A673 (cell line): ENCODE measurements around the gene MIER3. TPM values are rescaled to one million over a fixed set of nuclear protein-coding genes. Genes with fewer than 3 reads are reported as not detected.

ENCODE experiments used
- BruUV-seq: library from RNA; stranded (reverse); fragments of 400-500 nt; replicated peaks from 2 replicates; lab custom pipeline; 2021; lab: Mats Ljungman, UMichigan
- CTCF ChIA-PET: fragments of 300-600 bp; sonication (Branson Sonifier 250); formaldehyde crosslinking; loops from one replicate; lab custom pipeline; 2022; ENCODE audit warnings: antibody characterized with exemption; lab: Charles Lee
- POLR2A ChIA-PET: fragments of 300-600 bp; sonication (Branson Sonifier 250); formaldehyde crosslinking; loops from one replicate; lab custom pipeline; 2022; ENCODE audit warnings: antibody characterized with exemption; ENCODE audit not compliant: low non-redundant PET; lab: Charles Lee
- DNase-seq: peaks from one replicate; pipeline ENCODE4 v3.0.0-alpha.2; 2015; ENCODE audit warnings: low spot score
- H3K27ac ChIP-seq: fragments of 200-600 bp; sonication (generic); 2 replicates; pipeline ENCODE4 v1.5.1; 2016; ENCODE audit warnings: mixed run types, low read depth, mild to moderate bottlenecking, mixed read lengths, antibody characterized with exemption, low read length; ENCODE audit not compliant: poor library complexity, severe bottlenecking
- H3K27me3 ChIP-seq: fragments of 200-600 bp; sonication (generic); replicated peaks from 2 replicates; pipeline ENCODE4 v1.6.1; 2017; ENCODE audit warnings: mixed run types, low read depth, mild to moderate bottlenecking, mixed read lengths, antibody characterized with exemption, low read length; ENCODE audit not compliant: insufficient read depth, poor library complexity
- H3K36me3 ChIP-seq: fragments of 200-600 bp; sonication (generic); 2 replicates; pipeline ENCODE4 v1.6.1; 2016; ENCODE audit warnings: mixed run types, mild to moderate bottlenecking, mixed read lengths, antibody characterized with exemption, low read length; ENCODE audit not compliant: insufficient read depth, poor library complexity, severe bottlenecking
- H3K4me1 ChIP-seq: fragments of 200-600 bp; sonication (generic); 2 replicates; pipeline ENCODE4 v1.6.1; 2017; ENCODE audit warnings: mixed run types, mild to moderate bottlenecking, mixed read lengths, antibody characterized with exemption, low read length; ENCODE audit not compliant: insufficient read depth, poor library complexity, severe bottlenecking
- H3K4me3 ChIP-seq: fragments of 200-600 bp; sonication (generic); 2 replicates; pipeline ENCODE4 v1.5.1; 2016; ENCODE audit warnings: low read depth, mixed run types, mild to moderate bottlenecking, mixed read lengths, low read length; ENCODE audit not compliant: poor library complexity, severe bottlenecking
- H3K9me3 ChIP-seq: fragments of 200-600 bp; sonication (generic); 2 replicates; pipeline ENCODE4 v1.6.1; 2016; ENCODE audit warnings: mixed run types, low read depth, mild to moderate bottlenecking, mixed read lengths, antibody characterized with exemption, low read length; ENCODE audit not compliant: poor library complexity, severe bottlenecking
- CTCF ChIP-seq: fragments of 300-800, 200-600 bp; sonication (generic); conservative IDR thresholded peaks from 2 replicates; pipeline ENCODE4 v1.5.1; 2017; ENCODE audit warnings: low read depth, mild to moderate bottlenecking, antibody characterized with exemption, low read length, moderate library complexity, mixed read lengths
- EZH2 ChIP-seq: fragments of 200-600 bp; sonication (generic); IDR thresholded peaks from 2 replicates; pipeline ENCODE4 v1.6.1; 2017; ENCODE audit warnings: borderline replicate concordance, low read depth, mild to moderate bottlenecking, mixed read lengths, antibody characterized with exemption, low read length; ENCODE audit not compliant: poor library complexity, severe bottlenecking
- intact Hi-C: fragments of 100-400 bp; cut with micrococcal nuclease; formaldehyde crosslinking; loops from one replicate; pipeline ENCODE4 v1.10.0; 2022; ENCODE audit not compliant: unreplicated experiment
- total RNA-seq: library from RNA; stranded (reverse); gene quantifications from 2 replicates; pipeline ENCODE4 v1.2.3, GENCODE V29; 2021

MIER3 gene
- total RNA-seq, 1 experiment from 2014 or later, result 26.2 TPM

- BruUV-seq, result no TSS peak
- POLR2A ChIA-PET, result no interaction called here
- H3K9me3 ChIP-seq, result no peaks in the 10 kb centered on the region
- no peak overlapping the region for H3K4me3 ChIP-seq
- H3K27me3 ChIP-seq, result no peaks in the 10 kb centered on the region
- no peak for TF ChIP-seq CTCF
- no peak for TF ChIP-seq EZH2
- no peaks in the 10 kb centered on the region for H3K4me1 ChIP-seq
- DNase-seq, result peak; percentile 26
- CTCF ChIA-PET, result no interaction called here
- intact Hi-C loops, result no loop called here
- no peak overlapping the region for H3K27ac ChIP-seq
- peaks cover 77% of the 10 kb centered on the region for H3K36me3 ChIP-seq
Observed at GRCh38 chr5:56941981-56942380, 9.9 kb downstream of the MIER3 start.

- DNase-seq, result no peak
- no TSS peak for BruUV-seq
- no peaks in the 10 kb centered on the region for H3K9me3 ChIP-seq
- intact Hi-C loops, result no loop called here
- no peaks in the 10 kb centered on the region for H3K27me3 ChIP-seq
- ChIA-PET POLR2A (no interaction called here), CTCF (no interaction called here)
- no peak overlapping the region for H3K27ac ChIP-seq
- no peaks in the 10 kb centered on the region for H3K4me1 ChIP-seq
- TF ChIP-seq EZH2 (no peak), CTCF (no peak)
- H3K4me3 ChIP-seq, result no peak overlapping the region
- peaks cover 83% of the 10 kb centered on the region for H3K36me3 ChIP-seq
Observed at GRCh38 chr5:56938858-56939257, 13.1 kb downstream of the MIER3 start.

- CTCF ChIA-PET, result no interaction called here
- DNase-seq, result no peak
- Histone ChIP-seq H3K4me3 (no peak overlapping the region), H3K4me1 (no peaks in the 10 kb centered on the region), H3K27ac (no peak overlapping the region), H3K27me3 (no peaks in the 10 kb centered on the region), H3K36me3 (peaks cover 91% of the 10 kb centered on the region), H3K9me3 (no peaks in the 10 kb centered on the region)
- intact Hi-C loops, result no loop called here
- BruUV-seq, result no TSS peak
- POLR2A ChIA-PET, result no interaction called here
- no peak for TF ChIP-seq EZH2
- no peak for TF ChIP-seq CTCF
Observed at GRCh38 chr5:56934325-56934724, 17.6 kb downstream of the MIER3 start.
